Fibroblast of the aortic adventitia (primary cell): ENCODE measurements around the gene EMP1. TPM values are rescaled to one million over a fixed set of nuclear protein-coding genes. Genes with fewer than 3 reads are reported as not detected.

ENCODE experiments used
- DNase-seq: peaks from one replicate; pipeline ENCODE4 v3.0.0-alpha.2; 2010; ENCODE audit warnings: low read depth
- H3K4me3 ChIP-seq: 2 replicates; pipeline ENCODE4 v1.5.1; 2011; ENCODE audit warnings: low read depth, mild to moderate bottlenecking, control low read depth, low read length, moderate library complexity
- total RNA-seq: library from RNA; depleted of rRNA; stranded (reverse); fragments of >200 nt; gene quantifications from 2 replicates; pipeline ENCODE4 v1.2.3, GENCODE V29; 2012; ENCODE audit warnings: low replicate concordance
- TF ChIP-seq, protein P1 (sequence below): IDR thresholded peaks from 2 replicates; pipeline ENCODE4 v1.5.1; 2011; ENCODE audit warnings: mild to moderate bottlenecking, low read length, control low read depth, inconsistent platforms; ENCODE audit not compliant: insufficient read depth

The EMP1 gene
- total RNA-seq, 1 donor = 244 TPM

DNA sequence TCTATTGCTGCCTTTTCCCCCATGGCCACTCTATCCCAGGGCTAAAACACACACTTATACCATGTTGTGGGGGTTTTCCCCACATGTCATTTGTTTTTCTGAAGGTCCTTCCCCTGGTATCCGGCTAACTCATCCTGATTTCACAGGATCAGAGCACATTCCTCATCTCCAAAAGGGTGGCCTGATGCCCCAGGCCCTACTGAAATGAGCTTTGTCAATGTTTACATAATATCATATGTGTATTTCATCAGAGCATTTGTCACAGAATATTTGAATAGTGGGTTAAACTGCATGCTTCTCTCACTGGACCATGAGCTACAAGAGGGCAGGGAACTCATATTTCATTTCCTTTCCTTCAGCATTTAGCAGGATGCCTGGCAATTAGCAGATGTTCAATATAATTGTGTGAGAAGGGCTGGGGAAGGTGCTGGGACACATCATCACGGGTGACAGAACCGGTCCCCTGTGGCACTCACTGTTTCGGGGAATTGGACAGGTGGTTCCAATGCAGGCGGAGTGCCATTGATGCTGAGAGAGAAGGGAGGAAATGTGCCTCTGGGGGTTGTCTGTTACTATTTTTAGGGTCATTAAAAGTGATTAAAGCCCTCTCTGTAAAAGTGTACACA lies 26.8 kb downstream of the EMP1 start:
- H3K4me3 ChIP-seq = no peak overlapping the region
- DNase-seq = peak; percentile 75
- TF ChIP-seq, protein P1, sequence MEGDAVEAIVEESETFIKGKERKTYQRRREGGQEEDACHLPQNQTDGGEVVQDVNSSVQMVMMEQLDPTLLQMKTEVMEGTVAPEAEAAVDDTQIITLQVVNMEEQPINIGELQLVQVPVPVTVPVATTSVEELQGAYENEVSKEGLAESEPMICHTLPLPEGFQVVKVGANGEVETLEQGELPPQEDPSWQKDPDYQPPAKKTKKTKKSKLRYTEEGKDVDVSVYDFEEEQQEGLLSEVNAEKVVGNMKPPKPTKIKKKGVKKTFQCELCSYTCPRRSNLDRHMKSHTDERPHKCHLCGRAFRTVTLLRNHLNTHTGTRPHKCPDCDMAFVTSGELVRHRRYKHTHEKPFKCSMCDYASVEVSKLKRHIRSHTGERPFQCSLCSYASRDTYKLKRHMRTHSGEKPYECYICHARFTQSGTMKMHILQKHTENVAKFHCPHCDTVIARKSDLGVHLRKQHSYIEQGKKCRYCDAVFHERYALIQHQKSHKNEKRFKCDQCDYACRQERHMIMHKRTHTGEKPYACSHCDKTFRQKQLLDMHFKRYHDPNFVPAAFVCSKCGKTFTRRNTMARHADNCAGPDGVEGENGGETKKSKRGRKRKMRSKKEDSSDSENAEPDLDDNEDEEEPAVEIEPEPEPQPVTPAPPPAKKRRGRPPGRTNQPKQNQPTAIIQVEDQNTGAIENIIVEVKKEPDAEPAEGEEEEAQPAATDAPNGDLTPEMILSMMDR = no peak

DNA sequence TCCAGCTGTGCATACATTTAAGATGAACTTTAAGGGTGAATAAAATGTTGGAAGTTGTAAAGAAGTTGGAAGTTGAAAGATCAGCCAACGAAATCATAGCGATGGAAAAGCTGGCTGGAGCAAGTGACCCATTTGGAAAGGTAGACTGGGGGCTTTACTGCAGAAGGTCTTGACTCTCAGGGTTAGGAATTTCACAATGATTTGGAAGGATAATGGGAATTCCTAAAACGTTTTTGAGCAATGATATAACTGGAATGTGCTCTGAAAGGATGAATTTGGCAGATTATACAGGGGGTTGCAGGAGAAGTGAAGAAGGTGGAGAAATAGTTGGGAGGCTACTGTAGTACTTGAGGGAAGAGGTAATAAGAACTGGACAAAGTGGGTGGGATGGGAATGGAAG lies 27.4 kb downstream of the EMP1 start:
- TF ChIP-seq, protein P1 = no peak
- peak; percentile 89 for DNase-seq
- no peak overlapping the region for H3K4me3 ChIP-seq

GRCh38 chr12:13227191-13227590 lies 30.7 kb downstream of the EMP1 start:
- no peak overlapping the region for H3K4me3 ChIP-seq
- TF ChIP-seq, protein P1 = no peak
- DNase-seq = no peak

DNA sequence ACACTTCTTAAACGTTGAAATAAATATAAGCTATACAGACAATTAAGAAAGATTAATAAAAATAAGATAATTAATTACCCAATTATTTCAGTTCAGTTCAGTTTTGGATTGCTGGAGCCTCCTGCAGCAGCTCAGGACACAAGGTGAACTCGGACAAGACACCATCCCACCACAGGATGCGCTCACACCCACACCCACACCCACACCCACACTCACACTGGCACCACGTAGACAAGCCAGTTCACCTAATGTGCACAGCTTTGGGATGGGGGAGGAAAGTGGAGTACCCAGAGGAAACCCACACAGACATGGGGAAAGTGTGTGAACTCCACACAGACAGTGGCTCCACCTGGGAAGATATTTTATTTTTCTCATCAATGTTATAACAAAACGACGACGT lies 32.1 kb downstream of the EMP1 start:
- TF ChIP-seq, protein P1 = no peak
- no peak overlapping the region for H3K4me3 ChIP-seq
- no peak for DNase-seq

DNA sequence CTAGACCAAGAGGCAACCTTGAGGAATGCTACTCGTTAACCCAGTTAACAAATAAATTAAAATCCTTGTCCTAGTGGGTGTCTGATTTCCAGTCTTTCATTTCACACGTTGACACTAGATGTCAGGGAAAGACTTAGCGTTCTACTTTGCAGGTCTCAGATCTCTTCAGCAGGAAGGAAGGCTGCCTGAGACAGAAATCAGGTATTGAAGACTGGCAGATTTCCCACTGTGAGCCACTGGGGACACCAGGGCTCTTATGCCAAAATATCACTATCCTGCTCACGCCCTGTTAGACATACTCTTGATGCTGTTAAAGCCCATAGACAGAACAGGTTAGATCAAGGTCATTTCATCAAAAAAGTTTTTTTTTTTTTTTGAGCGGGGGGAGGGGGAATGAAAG lies 33.0 kb downstream of the EMP1 start:
- DNase-seq = no peak
- TF ChIP-seq, protein P1 = no peak

GRCh38 chr12:13230500-13230899 lies 34.0 kb downstream of the EMP1 start:
- DNase-seq = peak; percentile 58
- TF ChIP-seq, protein P1 = no peak
- H3K4me3 ChIP-seq = no peak overlapping the region

More for the DNA sequence above, 33.0 kb downstream of the EMP1 start:
- H3K4me3 ChIP-seq = no peak overlapping the region
